ENCODE results near the gene GIGYF2. TPM values are rescaled to one million over a fixed set of nuclear protein-coding genes. Genes with fewer than 3 reads are reported as not detected.

Gene GIGYF2
- polyA plus RNA-seq, 2 donors = 10.9 to 11.0 TPM

DNA sequence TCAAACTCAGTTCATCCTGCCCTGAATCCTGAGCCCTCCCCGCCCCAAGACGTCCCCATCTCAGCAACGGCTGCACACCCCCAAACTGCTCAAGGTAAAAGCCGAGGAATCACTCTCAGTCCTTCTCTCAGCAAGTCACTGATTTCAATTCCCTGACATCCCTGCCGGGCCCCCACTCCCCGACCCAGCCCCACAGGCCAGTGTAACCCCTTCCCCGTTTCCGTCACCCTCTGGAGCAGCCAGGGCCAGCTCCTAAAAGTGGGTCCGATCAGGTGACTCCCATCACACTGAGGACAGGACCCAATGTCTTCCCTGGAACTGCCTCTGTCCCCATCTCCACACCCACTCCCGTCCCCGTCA is 193.4 kb downstream of the GIGYF2 start:
- Histone ChIP-seq H3K4me3 (ENCODE audit: low read depth in 1 of 2, low read length in 2 of 2) (no peak overlapping the region), H3K27me3 (ENCODE audit: control insufficient read depth in 1 of 2, insufficient read depth in 2 of 2, low read length in 2 of 2) (no peaks in the 10 kb centered on the region), H3K9me3 (ENCODE audit: control insufficient read depth in 2 of 2, insufficient read depth in 1 of 2, low read depth in 1 of 2, low read length in 1 of 2) (no peaks in the 10 kb centered on the region), H3K36me3 (ENCODE audit: control insufficient read depth in 2 of 2, insufficient read depth in 2 of 2, low read length in 1 of 2) (peaks cover 0 to 12% of the 10 kb centered on the region in 2 donors), H3K27ac (ENCODE audit: low read depth in 2 of 2, low read length in 1 of 2) (no peak overlapping the region), H3K4me1 (ENCODE audit: control insufficient read depth in 2 of 2, insufficient read depth in 2 of 2, low read length in 1 of 2) (peaks cover 0 to 14% of the 10 kb centered on the region in 2 donors)
- 87 to 88% methylated on average over 11 of the region's 11 CpGs for WGBS, 2 donors

DNA sequence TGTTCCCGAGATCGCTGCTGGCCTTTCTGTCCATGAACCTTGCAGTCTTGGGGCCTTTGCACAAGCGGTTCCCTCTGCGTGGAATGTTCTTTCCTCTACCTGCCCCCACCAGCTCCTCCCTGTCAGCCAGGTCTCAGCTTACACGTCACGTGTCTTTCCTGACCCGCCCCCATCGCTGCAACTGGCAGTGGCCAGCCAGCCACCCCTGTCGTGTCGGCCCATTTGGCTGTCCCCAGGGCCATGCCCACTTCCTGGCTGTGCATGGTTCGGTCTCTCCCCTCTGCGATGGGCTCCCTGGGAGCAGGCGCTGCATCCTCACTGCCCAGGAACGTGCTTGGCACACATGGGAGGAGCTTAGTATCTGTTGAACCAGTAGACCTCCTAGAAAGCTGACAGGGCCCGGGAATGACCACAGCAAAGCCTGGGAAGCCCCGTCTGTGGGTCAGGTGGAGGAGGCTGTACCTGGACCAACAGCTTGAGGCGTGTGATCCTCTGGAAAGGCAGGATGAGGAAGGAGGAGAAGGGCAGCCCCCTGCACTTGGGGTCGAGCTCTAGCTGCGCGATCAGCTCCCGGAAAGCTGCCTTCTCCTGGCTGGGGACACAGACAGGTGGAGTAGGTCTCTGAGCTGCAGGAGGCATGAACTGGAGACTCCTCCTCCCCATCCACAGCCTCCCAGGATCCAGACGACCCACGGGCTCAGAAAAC is 193.9 kb downstream of the GIGYF2 start:
- Histone ChIP-seq H3K27me3 (ENCODE audit: control insufficient read depth in 1 of 2, insufficient read depth in 2 of 2, low read length in 2 of 2) (no peaks in the 10 kb centered on the region), H3K9me3 (ENCODE audit: control insufficient read depth in 2 of 2, insufficient read depth in 1 of 2, low read depth in 1 of 2, low read length in 1 of 2) (no peaks in the 10 kb centered on the region), H3K4me3 (ENCODE audit: low read depth in 1 of 2, low read length in 2 of 2) (no peak overlapping the region), H3K27ac (ENCODE audit: low read depth in 2 of 2, low read length in 1 of 2) (no peak overlapping the region), H3K36me3 (ENCODE audit: control insufficient read depth in 2 of 2, insufficient read depth in 2 of 2, low read length in 1 of 2) (peaks cover 0 to 11% of the 10 kb centered on the region in 2 donors), H3K4me1 (ENCODE audit: control insufficient read depth in 2 of 2, insufficient read depth in 2 of 2, low read length in 1 of 2) (peaks cover 0 to 13% of the 10 kb centered on the region in 2 donors)
- 27 to 41% methylated on average over 23 of the region's 23 CpGs for WGBS, 2 donors

DNA sequence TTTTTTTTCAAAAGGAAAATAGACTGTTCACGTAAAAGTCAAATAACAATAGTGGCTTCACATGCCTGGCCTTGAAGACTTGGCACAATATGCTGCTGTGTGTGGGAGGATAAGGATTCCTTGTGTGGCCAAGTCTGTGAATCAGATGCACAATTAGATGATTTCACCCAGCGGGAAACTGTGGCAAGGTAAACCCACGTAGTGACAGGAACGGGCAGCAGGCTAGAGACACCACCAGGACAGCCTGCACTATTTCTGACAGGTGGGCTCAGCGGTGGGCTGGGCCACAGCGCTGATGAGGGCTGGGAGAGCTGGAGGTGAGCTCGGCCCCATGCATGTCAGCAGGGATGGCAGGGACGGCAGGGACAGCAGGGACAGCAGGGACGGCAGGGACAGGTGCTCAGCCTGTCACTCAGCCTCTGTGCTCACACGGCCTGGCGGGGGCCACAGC is 194.5 kb downstream of the GIGYF2 start:
- H3K4me3 ChIP-seq (ENCODE audit: low read depth in 1 of 2, low read length in 2 of 2) = no peak overlapping the region
- no peak overlapping the region for H3K27ac ChIP-seq (ENCODE audit: low read depth in 2 of 2, low read length in 1 of 2)
- WGBS, 2 donors = 45 to 53% methylated on average over 10 to 11 of the region's 11 CpGs
- peaks cover 0 to 10% of the 10 kb centered on the region in 2 donors for H3K4me1 ChIP-seq (ENCODE audit: control insufficient read depth in 2 of 2, insufficient read depth in 2 of 2, low read length in 1 of 2)
- no peaks in the 10 kb centered on the region for H3K27me3 ChIP-seq (ENCODE audit: control insufficient read depth in 1 of 2, insufficient read depth in 2 of 2, low read length in 2 of 2)
- no peaks in the 10 kb centered on the region for H3K9me3 ChIP-seq (ENCODE audit: control insufficient read depth in 2 of 2, insufficient read depth in 1 of 2, low read depth in 1 of 2, low read length in 1 of 2)
- H3K36me3 ChIP-seq (ENCODE audit: control insufficient read depth in 2 of 2, insufficient read depth in 2 of 2, low read length in 1 of 2) = peaks cover 0 to 9% of the 10 kb centered on the region in 2 donors

DNA sequence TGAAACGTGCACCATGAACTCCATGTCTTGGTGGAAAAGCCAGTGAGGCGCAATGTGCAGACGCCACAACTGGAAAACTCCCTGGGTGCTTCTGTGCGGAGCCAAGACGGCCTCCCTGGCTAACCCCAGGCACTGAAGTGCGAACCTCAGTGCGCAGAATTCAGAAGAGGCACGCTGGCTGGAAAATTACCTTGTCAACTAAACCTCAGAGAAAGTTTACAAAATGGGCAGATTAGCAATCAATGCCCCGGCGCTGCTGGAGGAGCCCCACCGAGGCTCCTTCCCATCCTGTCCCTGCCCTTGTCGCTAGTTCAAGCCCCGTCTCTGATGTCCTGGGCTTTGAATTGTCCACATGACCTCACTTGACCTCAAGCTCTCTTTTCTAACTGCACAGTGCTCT is 195.1 kb downstream of the GIGYF2 start:
- Histone ChIP-seq H3K4me1 (ENCODE audit: control insufficient read depth in 2 of 2, insufficient read depth in 2 of 2, low read length in 1 of 2) (peaks cover 0 to 10% of the 10 kb centered on the region in 2 donors), H3K27ac (ENCODE audit: low read depth in 2 of 2, low read length in 1 of 2) (no peak overlapping the region), H3K36me3 (ENCODE audit: control insufficient read depth in 2 of 2, insufficient read depth in 2 of 2, low read length in 1 of 2) (peaks cover 0 to 6% of the 10 kb centered on the region in 2 donors), H3K4me3 (ENCODE audit: low read depth in 1 of 2, low read length in 2 of 2) (no peak overlapping the region), H3K9me3 (ENCODE audit: control insufficient read depth in 2 of 2, insufficient read depth in 1 of 2, low read depth in 1 of 2, low read length in 1 of 2) (no peaks in the 10 kb centered on the region), H3K27me3 (ENCODE audit: control insufficient read depth in 1 of 2, insufficient read depth in 2 of 2, low read length in 2 of 2) (no peaks in the 10 kb centered on the region)
- WGBS, 2 donors = 92 to 95% methylated on average over 13 of the region's 13 CpGs

DNA sequence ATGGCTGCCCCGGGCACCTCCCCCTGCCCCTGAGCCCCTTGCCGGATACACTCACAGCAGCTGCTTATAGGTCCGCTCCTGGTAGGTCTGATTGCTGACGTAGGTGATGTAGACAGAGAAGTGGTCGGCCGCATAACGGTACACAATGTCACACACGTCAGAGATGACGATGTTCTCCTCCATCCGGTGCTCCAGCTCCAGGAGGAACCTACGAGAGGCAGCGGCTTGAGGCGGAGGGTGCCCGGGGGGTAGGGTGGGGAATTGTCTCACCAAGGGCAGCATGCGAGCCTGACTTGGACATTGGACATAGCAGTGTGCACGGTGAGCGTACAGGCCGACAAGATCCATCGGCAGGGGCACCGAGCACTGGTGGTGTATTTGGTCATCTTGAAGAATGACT is 195.7 kb downstream of the GIGYF2 start:
- WGBS, 2 donors = 90 to 92% methylated on average over 20 of the region's 20 CpGs
- H3K27ac ChIP-seq (ENCODE audit: low read depth in 2 of 2, low read length in 1 of 2) = no peak overlapping the region
- no peaks in the 10 kb centered on the region for H3K27me3 ChIP-seq (ENCODE audit: control insufficient read depth in 1 of 2, insufficient read depth in 2 of 2, low read length in 2 of 2)
- peaks cover 0 to 10% of the 10 kb centered on the region in 2 donors for H3K4me1 ChIP-seq (ENCODE audit: control insufficient read depth in 2 of 2, insufficient read depth in 2 of 2, low read length in 1 of 2)
- H3K9me3 ChIP-seq (ENCODE audit: control insufficient read depth in 2 of 2, insufficient read depth in 1 of 2, low read depth in 1 of 2, low read length in 1 of 2) = no peaks in the 10 kb centered on the region
- H3K36me3 ChIP-seq (ENCODE audit: control insufficient read depth in 2 of 2, insufficient read depth in 2 of 2, low read length in 1 of 2) = peaks cover 0 to 4% of the 10 kb centered on the region in 2 donors
- H3K4me3 ChIP-seq (ENCODE audit: low read depth in 1 of 2, low read length in 2 of 2) = no peak overlapping the region

DNA sequence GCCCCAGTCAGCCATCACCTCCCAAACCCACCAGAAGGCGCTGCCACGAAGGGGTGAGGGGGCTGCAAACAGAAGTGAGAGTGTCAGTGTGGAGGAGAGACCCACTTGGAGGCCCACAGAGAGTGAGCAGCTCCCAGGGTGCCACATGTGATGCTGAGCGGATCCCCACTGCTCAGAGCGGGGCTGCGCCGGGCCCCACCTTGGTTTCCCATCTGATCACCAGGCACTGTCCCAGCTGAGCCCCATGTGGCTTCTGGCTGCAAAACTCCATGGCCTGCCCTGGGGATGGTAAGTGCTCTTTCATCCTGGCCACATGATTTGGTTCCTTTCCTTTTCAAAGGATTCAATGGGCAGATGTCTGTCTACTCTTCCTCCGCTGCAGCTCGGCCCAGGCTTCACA is 196.7 kb downstream of the GIGYF2 start:
- no peaks in the 10 kb centered on the region for H3K9me3 ChIP-seq (ENCODE audit: control insufficient read depth in 2 of 2, insufficient read depth in 1 of 2, low read depth in 1 of 2, low read length in 1 of 2)
- no peak overlapping the region for H3K27ac ChIP-seq (ENCODE audit: low read depth in 2 of 2, low read length in 1 of 2)
- H3K27me3 ChIP-seq (ENCODE audit: control insufficient read depth in 1 of 2, insufficient read depth in 2 of 2, low read length in 2 of 2) = no peaks in the 10 kb centered on the region
- peaks cover 0 to 10% of the 10 kb centered on the region in 2 donors for H3K4me1 ChIP-seq (ENCODE audit: control insufficient read depth in 2 of 2, insufficient read depth in 2 of 2, low read length in 1 of 2)
- peaks cover 0 to 4% of the 10 kb centered on the region in 2 donors for H3K36me3 ChIP-seq (ENCODE audit: control insufficient read depth in 2 of 2, insufficient read depth in 2 of 2, low read length in 1 of 2)
- H3K4me3 ChIP-seq (ENCODE audit: low read depth in 1 of 2, low read length in 2 of 2) = no peak overlapping the region
- whole genome bisulfite sequencing, 2 donors = 92 to 96% methylated on average over 8 of the region's 8 CpGs

DNA sequence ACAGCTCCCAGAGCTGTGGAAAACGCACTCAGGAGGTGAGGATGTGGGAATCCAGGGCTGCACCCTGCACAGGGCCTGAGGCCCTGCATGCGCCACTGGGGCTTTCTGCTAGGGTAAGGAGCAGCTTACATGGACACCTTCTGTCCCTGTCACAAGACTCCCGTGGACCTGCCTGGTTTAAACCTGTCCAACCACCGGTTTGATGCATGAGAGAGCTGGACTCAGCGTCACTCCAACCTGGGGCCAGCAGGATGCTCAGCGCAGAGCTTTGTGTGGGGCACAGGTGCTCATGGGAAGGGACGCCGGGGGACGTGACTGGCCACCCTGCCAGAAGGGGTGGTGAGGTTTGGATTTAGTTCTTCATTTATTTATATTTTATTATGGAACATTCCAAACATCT is 197.1 kb downstream of the GIGYF2 start:
- H3K4me1 ChIP-seq (ENCODE audit: control insufficient read depth in 2 of 2, insufficient read depth in 2 of 2, low read length in 1 of 2) = peaks cover 0 to 10% of the 10 kb centered on the region in 2 donors
- H3K9me3 ChIP-seq (ENCODE audit: control insufficient read depth in 2 of 2, insufficient read depth in 1 of 2, low read depth in 1 of 2, low read length in 1 of 2) = no peaks in the 10 kb centered on the region
- no peak overlapping the region for H3K4me3 ChIP-seq (ENCODE audit: low read depth in 1 of 2, low read length in 2 of 2)
- no peaks in the 10 kb centered on the region for H3K27me3 ChIP-seq (ENCODE audit: control insufficient read depth in 1 of 2, insufficient read depth in 2 of 2, low read length in 2 of 2)
- H3K27ac ChIP-seq (ENCODE audit: low read depth in 2 of 2, low read length in 1 of 2) = no peak overlapping the region
- WGBS, 2 donors = 91 to 92% methylated on average over 9 of the region's 9 CpGs
- peaks cover 0 to 4% of the 10 kb centered on the region in 2 donors for H3K36me3 ChIP-seq (ENCODE audit: control insufficient read depth in 2 of 2, insufficient read depth in 2 of 2, low read length in 1 of 2)

DNA sequence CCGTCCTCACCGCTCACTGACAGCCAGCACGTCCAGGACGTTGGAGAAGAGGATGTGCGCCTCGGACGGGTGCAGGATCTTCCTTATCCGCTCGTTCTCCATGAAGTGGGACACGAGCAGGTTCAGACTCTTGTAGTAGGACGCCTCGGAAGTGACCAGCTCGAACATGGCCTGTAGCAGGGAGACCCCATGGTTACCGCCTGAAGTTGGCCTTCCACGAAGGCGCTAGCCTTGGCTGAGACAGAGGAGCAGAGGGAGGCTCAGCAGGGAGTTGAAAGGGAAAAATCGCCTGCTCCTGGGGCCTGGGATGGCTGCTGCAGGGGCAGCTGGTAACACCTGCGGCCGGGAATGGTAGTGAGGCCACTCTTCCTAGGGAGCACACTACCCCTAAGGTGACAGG is 197.6 kb downstream of the GIGYF2 start:
- H3K27ac ChIP-seq (ENCODE audit: low read depth in 2 of 2, low read length in 1 of 2) = no peak overlapping the region

DNA sequence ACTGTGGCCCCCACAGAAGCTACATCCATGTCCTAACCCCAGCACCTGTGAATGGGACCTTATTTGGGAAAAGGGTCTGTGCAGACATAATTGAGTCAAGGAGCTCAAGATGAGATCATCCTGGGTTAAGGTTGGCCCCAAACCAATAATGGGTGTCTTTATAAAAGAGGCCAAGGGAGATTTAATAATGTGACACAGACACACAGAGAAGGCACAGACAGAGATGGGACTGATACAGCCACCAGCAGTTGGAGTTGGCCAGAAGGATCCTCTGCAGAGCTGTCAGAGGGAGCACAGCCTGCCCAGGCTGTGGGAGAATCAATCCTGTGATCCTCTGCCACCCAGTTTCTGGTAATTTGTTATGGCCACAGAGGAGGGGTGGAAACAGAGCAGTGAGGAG is 199.0 kb downstream of the GIGYF2 start:
- no peaks in the 10 kb centered on the region for H3K27me3 ChIP-seq (ENCODE audit: control insufficient read depth in 1 of 2, insufficient read depth in 2 of 2, low read length in 2 of 2)
- no peak overlapping the region for H3K4me3 ChIP-seq (ENCODE audit: low read depth in 1 of 2, low read length in 2 of 2)
- H3K36me3 ChIP-seq (ENCODE audit: control insufficient read depth in 2 of 2, insufficient read depth in 2 of 2, low read length in 1 of 2) = peaks cover 0 to 2% of the 10 kb centered on the region in 2 donors
- peaks cover 0 to 5% of the 10 kb centered on the region in 2 donors for H3K4me1 ChIP-seq (ENCODE audit: control insufficient read depth in 2 of 2, insufficient read depth in 2 of 2, low read length in 1 of 2)
- H3K9me3 ChIP-seq (ENCODE audit: control insufficient read depth in 2 of 2, insufficient read depth in 1 of 2, low read depth in 1 of 2, low read length in 1 of 2) = no peaks in the 10 kb centered on the region
- H3K27ac ChIP-seq (ENCODE audit: low read depth in 2 of 2, low read length in 1 of 2) = no peak overlapping the region

More for the DNA sequence above, 197.6 kb downstream of the GIGYF2 start:
- 90 to 93% methylated on average over 19 of the region's 19 CpGs for WGBS, 2 donors
- Histone ChIP-seq H3K9me3 (ENCODE audit: control insufficient read depth in 2 of 2, insufficient read depth in 1 of 2, low read depth in 1 of 2, low read length in 1 of 2) (no peaks in the 10 kb centered on the region), H3K27me3 (ENCODE audit: control insufficient read depth in 1 of 2, insufficient read depth in 2 of 2, low read length in 2 of 2) (no peaks in the 10 kb centered on the region), H3K4me3 (ENCODE audit: low read depth in 1 of 2, low read length in 2 of 2) (no peak overlapping the region), H3K4me1 (ENCODE audit: control insufficient read depth in 2 of 2, insufficient read depth in 2 of 2, low read length in 1 of 2) (peaks cover 0 to 10% of the 10 kb centered on the region in 2 donors), H3K36me3 (ENCODE audit: control insufficient read depth in 2 of 2, insufficient read depth in 2 of 2, low read length in 1 of 2) (peaks cover 0 to 4% of the 10 kb centered on the region in 2 donors)

Data from esophagus (tissue), 2 donors.